Mammary epithelial cell (primary cell): ENCODE results near the gene CCDC47.

Source experiments
- EZH2 ChIP-seq: IDR thresholded peaks from 2 replicates; pipeline ENCODE4 v1.6.1; 2012; ENCODE audit warnings: low read length, inconsistent platforms, borderline replicate concordance
- TF ChIP-seq, protein P1 (sequence below), 2 donors: IDR thresholded peaks in 1 of 2; conservative IDR thresholded peaks in 1 of 2; 2 replicates each; pipeline ENCODE4 v1.5.1; 2011 to 2012; ENCODE audit warnings: inconsistent platforms in 2 of 2, low read length in 2 of 2, mild to moderate bottlenecking in 2 of 2, control low read depth in 1 of 2, low read depth in 1 of 2; ENCODE audit not compliant: insufficient read depth in 1 of 2; ENCODE audit errors: extremely low read depth in 1 of 2

- TF ChIP-seq, protein P1, sequence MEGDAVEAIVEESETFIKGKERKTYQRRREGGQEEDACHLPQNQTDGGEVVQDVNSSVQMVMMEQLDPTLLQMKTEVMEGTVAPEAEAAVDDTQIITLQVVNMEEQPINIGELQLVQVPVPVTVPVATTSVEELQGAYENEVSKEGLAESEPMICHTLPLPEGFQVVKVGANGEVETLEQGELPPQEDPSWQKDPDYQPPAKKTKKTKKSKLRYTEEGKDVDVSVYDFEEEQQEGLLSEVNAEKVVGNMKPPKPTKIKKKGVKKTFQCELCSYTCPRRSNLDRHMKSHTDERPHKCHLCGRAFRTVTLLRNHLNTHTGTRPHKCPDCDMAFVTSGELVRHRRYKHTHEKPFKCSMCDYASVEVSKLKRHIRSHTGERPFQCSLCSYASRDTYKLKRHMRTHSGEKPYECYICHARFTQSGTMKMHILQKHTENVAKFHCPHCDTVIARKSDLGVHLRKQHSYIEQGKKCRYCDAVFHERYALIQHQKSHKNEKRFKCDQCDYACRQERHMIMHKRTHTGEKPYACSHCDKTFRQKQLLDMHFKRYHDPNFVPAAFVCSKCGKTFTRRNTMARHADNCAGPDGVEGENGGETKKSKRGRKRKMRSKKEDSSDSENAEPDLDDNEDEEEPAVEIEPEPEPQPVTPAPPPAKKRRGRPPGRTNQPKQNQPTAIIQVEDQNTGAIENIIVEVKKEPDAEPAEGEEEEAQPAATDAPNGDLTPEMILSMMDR (conservative IDR thresholded peaks at IDR 0.05 in 1 of 2, IDR thresholded peaks at IDR 0.05 in 1 of 2; ENCODE audit: extremely low read depth in 1 of 2, insufficient read depth in 1 of 2, low read depth in 1 of 2, low read length in 2 of 2): no peak
- no peak for TF ChIP-seq EZH2
Observed at GRCh38 chr17:63703029-63703428, 70.4 kb downstream of the CCDC47 start.
